ENCODE results near the gene AIF1L. TPM values are rescaled to one million over a fixed set of nuclear protein-coding genes. Genes with fewer than 3 reads are reported as not detected.

The AIF1L gene
- total and polyA plus RNA-seq, 2 of the 13 experiments (the other 11 are each of a cell fraction or from before 2014, with no cell fraction given): 12.4 to 36.5 TPM

DNA sequence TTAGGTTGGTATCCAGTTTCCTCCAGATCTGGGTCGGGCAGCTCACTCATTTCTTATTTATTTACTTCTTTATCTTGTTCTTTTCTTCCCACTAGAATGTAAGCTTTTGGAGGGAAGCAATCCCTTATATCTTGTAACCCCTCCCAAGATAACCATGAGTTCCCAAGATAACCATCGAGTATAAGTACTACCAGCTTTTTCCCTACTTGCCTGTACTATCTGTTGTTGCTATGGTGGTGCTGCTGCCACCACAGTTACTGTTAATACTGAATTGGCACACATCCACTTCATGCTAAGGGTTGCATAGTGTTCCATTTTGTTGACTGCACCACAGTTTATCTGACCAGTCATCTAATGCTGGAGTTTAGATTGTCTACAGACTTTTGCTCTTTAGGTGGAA lies 48.9 kb downstream of the AIF1L start:
- Histone ChIP-seq H3K9me3 (ENCODE audit: low read length) (no peaks in the 10 kb centered on the region), H3K9ac (ENCODE audit: insufficient read depth, low read depth, low read length) (no peak overlapping the region), H4K20me1 (ENCODE audit: insufficient read depth, low read length) (0 out of 2 replicates have a peak, but pooled peaks cover 3% of the 10 kb centered on the region), H3K27me3 (ENCODE audit: control insufficient read depth in 1 of 2, insufficient read depth in 2 of 2, low read length in 2 of 2) (no peaks in the 10 kb centered on the region), H3K27ac (ENCODE audit: extremely low read length, insufficient read depth, low read length) (no peak overlapping the region), H3K36me3 (replicated peaks in 1 of 2; ENCODE audit: control insufficient read depth in 1 of 2, insufficient read depth in 2 of 2, low read length in 2 of 2) (peaks cover 38 to 96% of the 10 kb centered on the region in 2 experiments), H2AFZ (ENCODE audit: low read length) (no peak overlapping the region), H3K4me2 (ENCODE audit: low read depth, low read length) (no peak overlapping the region), H3K4me3 (replicated peaks in 1 of 3; ENCODE audit: insufficient read depth in 1 of 3, low read depth in 2 of 3, low read length in 3 of 3) (no peak overlapping the region), H3K79me2 (ENCODE audit: insufficient read depth, low read length) (no peaks in the 10 kb centered on the region), H3K4me1 (ENCODE audit: insufficient read depth, low read length) (no peaks in the 10 kb centered on the region)
- no peak for ATAC-seq
- TF ChIP-seq SRY (CRISPR knock-in tag; IDR thresholded peaks at IDR 0.05) (no peak), RARA (CRISPR knock-in tag; IDR thresholded peaks at IDR 0.05) (no peak), TCF7 (IDR thresholded peaks at IDR 0.05; ENCODE audit: low read depth) (no peak), CBX1 (IDR thresholded peaks at IDR 0.05; ENCODE audit: low read depth) (no peak), MAZ (IDR thresholded peaks at IDR 0.05; ENCODE audit: borderline replicate concordance, low read depth, low read length) (no peak), MAZ (CRISPR knock-in tag; IDR thresholded peaks at IDR 0.05; ENCODE audit: low read depth) (no peak), RBFOX2 (IDR thresholded peaks at IDR 0.05; ENCODE audit: low read depth, low read length) (no peak), GABPA (IDR thresholded peaks at IDR 0.05; ENCODE audit: low read depth, low read length) (no peak), GABPA (CRISPR knock-in tag; IDR thresholded peaks at IDR 0.05; ENCODE audit: low read depth) (no peak), ZNF326 (CRISPR knock-in tag; IDR thresholded peaks at IDR 0.05; ENCODE audit: borderline replicate concordance) (no peak), ZNF33A (CRISPR knock-in tag; IDR thresholded peaks at IDR 0.05; ENCODE audit: borderline replicate concordance) (no peak), ZSCAN22 (CRISPR knock-in tag; IDR thresholded peaks at IDR 0.05) (no peak), MXD4 (CRISPR knock-in tag; IDR thresholded peaks at IDR 0.05) (no peak), SRSF1 (optimal IDR thresholded peaks at IDR 0.05; ENCODE audit: low read depth, low read length) (no peak)
- TF ChIP-seq, protein P1, sequence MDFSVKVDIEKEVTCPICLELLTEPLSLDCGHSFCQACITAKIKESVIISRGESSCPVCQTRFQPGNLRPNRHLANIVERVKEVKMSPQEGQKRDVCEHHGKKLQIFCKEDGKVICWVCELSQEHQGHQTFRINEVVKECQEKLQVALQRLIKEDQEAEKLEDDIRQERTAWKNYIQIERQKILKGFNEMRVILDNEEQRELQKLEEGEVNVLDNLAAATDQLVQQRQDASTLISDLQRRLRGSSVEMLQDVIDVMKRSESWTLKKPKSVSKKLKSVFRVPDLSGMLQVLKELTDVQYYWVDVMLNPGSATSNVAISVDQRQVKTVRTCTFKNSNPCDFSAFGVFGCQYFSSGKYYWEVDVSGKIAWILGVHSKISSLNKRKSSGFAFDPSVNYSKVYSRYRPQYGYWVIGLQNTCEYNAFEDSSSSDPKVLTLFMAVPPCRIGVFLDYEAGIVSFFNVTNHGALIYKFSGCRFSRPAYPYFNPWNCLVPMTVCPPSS (IDR thresholded peaks at IDR 0.05): no peak
- intact Hi-C loops (cut with micrococcal nuclease; ENCODE audit: unreplicated experiment): no loop called here
- WGBS (ENCODE audit: low lambda C conversion rate): 95% methylated on average over 2 of the region's 2 CpGs
- in situ Hi-C loops (cut with HindIII; ENCODE audit: extremely low pct_ligation_motif_present, low pct_unique_long_range_greater_than_20kb): no loop called here
- FAIRE-seq: no peak
- no TSS peak for BruUV-seq (replicated peaks)
- no peak for DNase-seq (ENCODE audit: low spot score)
- ChIA-PET CTCF (ENCODE audit: low intra/inter-chr PET ratio, low total read pairs) (no interaction called here), POLR2A (no interaction called here)
